ENCODE data around the gene SNN. TPM values are rescaled to one million over a fixed set of nuclear protein-coding genes. Genes with fewer than 3 reads are reported as not detected.
A peak's percentile ranks its signal among the peaks of the same experiment; 100 is the strongest.

The SNN gene
- total RNA-seq, 1 experiment from 2014 or later: 18.8 TPM

DNA sequence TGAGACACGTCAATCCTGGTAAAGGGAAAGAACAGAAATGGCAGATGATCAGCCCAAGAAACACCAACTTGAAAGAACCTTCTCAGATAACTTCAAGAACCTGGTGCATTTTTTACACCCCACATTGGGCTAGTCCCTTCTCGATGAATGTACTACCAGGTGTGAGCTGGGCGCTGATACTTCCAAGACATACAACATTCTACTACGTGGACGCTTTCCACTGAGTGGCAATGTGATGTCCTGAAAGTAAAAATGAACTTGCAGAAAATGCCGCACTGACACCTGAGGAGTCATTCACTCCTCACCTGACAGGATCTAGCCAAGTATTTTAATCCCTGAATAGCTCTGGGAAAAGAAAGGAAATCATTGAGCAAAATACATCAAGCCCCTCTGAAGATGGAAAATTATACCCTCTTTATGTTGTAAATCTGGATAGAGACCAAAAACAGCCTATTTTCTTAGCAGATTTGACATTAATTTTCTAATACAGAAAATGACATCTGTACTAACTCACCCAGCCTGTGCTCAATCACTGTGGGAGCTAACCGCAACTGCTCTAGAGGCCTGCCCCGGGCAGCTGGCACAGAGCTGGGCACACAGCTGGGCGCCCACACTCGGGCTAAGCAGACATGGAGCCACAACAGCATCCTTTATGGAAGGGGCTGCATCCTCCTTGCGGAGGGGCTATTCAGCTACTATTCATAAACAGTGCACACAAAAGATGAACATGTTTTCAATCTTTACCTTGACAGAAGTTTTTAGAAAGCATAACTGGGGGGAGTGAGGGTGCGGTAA lies 16.2 kb downstream of the SNN start:
- peaks cover 85% of the 10 kb centered on the region for H3K36me3 ChIP-seq
- H3K9me3 ChIP-seq: no peaks in the 10 kb centered on the region
- no peaks in the 10 kb centered on the region for H3K27me3 ChIP-seq
- no peak overlapping the region for H3K4me3 ChIP-seq
- no peak for DNase-seq

GRCh38 chr16:11685844-11686618 lies 17.8 kb downstream of the SNN start:
- no peaks in the 10 kb centered on the region for H3K9me3 ChIP-seq
- peaks cover 83% of the 10 kb centered on the region for H3K36me3 ChIP-seq
- H3K27me3 ChIP-seq: no peaks in the 10 kb centered on the region
- no peak overlapping the region for H3K4me3 ChIP-seq
- peak; percentile 41 for DNase-seq

GRCh38 chr16:11686713-11687380 lies 18.6 kb downstream of the SNN start:
- Histone ChIP-seq H3K9me3 (no peaks in the 10 kb centered on the region), H3K4me3 (no peak overlapping the region), H3K36me3 (peaks cover 83% of the 10 kb centered on the region), H3K27me3 (no peaks in the 10 kb centered on the region)
- DNase-seq: no peak

DNA sequence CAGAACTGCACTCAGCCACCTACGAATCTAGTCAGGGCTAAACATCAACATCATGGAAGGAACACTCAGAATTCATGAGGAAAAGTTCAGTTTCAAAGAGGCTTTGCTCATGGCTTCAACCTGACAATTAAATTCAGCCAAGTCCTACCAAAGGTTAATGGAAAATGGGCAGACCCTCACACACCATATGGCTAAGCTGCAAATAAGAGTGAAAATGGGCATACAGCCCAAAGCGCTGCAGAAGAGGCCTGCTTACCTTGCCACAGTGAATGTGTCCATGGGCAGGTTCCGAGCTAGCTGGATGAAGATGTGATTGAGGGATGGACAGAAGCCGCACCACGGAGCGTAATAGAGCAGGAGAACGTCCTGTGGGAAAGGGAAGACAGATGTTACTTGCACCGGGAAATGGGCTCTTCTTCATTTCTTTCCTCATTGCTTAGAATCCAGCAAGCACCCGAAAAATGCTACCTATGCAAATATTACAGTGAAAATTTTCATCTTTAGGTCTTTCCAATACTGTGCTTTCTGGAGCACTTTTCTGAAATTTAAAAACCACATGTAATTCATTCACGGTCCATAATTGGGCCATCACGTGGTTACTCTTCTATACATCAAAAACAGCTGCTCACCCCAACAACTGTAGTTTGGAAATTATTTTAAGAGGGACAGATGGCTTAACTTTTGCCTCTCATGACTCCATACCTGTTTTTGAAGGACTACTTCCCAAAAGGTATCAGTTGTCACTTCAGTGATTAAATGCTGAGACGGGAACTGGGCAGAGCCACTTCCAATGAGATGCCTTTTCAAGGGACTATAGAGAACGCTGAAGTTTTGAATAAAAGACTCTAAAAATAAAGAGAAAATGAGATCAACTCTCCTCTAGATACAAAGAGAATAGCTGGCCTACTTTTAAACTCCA lies 19.6 kb downstream of the SNN start:
- Histone ChIP-seq H3K27me3 (no peaks in the 10 kb centered on the region), H3K36me3 (peaks cover 87% of the 10 kb centered on the region), H3K4me3 (no peak overlapping the region), H3K9me3 (no peaks in the 10 kb centered on the region)
- no peak for DNase-seq

GRCh38 chr16:11688520-11688886 lies 20.2 kb downstream of the SNN start:
- Histone ChIP-seq H3K4me3 (no peak overlapping the region), H3K36me3 (peaks cover 85% of the 10 kb centered on the region), H3K9me3 (no peaks in the 10 kb centered on the region), H3K27me3 (no peaks in the 10 kb centered on the region)
- DNase-seq: no peak

DNA sequence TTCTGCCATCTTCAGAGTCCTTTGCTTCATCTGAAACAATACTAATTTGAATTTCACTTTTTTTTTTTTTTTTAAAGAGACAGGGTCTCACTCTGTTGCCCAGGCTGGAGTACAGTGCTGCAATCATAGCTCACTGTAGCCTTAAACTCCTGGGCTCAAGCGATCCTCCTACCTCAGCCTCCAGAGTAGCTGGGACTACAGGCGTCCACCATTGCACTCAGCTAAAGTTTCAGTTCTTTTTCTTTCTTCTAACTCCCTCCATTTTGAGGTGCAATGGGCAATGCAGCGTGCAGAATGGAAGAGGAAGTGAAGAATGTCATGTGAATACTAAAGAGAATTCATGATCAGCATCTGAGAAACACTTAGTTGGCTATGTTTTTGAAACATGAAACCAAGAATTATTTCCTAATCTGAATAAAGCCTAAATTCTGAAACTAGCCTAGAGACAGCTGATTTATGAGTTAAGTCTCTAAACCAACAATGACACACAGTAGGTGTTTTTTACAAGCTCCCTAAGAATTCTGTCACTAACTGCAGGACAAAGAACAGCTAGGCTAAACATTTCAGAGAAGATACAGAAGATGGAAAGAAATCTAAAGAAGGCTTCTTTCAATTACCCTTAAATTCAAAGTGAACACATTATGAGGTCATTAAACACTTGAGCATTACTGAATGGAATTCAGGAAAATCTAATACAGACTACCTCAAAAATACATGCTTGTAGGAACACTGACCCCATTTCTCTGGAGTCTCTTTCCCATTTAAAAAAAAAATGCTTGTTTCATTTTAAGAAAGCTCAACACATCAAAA lies 21.0 kb downstream of the SNN start:
- peaks cover 83% of the 10 kb centered on the region for H3K36me3 ChIP-seq
- DNase-seq: no peak
- H3K4me3 ChIP-seq: no peak overlapping the region
- H3K27me3 ChIP-seq: no peaks in the 10 kb centered on the region
- no peaks in the 10 kb centered on the region for H3K9me3 ChIP-seq

DNA sequence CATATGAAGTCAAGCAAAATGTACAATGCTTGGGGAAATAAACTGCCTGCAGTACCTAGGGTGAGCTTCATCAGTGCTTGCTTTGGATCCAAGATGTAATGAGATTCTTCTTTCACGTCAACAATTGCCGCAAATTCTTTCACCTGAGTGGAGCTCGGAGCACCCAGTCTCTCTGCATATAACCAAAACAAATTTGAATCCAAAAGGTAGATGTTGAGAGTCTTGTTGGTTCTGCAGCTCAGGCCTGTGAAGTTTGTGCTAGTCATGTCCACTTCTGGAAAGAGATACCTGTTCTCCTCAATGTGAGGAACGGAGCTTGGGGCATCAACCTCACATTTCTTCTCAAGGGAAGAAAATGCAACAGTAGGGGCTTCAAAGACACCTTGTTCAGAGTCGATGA lies 23.0 kb downstream of the SNN start:
- DNase-seq: no peak
- no peak overlapping the region for H3K4me3 ChIP-seq
- H3K9me3 ChIP-seq: no peaks in the 10 kb centered on the region
- H3K36me3 ChIP-seq: peaks cover 83% of the 10 kb centered on the region
- H3K27me3 ChIP-seq: no peaks in the 10 kb centered on the region

GRCh38 chr16:11691771-11692170 lies 23.5 kb downstream of the SNN start:
- Histone ChIP-seq H3K27me3 (no peaks in the 10 kb centered on the region), H3K36me3 (peaks cover 86% of the 10 kb centered on the region), H3K4me3 (no peak overlapping the region), H3K9me3 (no peaks in the 10 kb centered on the region)
- DNase-seq: no peak

GRCh38 chr16:11692171-11692570 lies 23.9 kb downstream of the SNN start:
- peaks cover 86% of the 10 kb centered on the region for H3K36me3 ChIP-seq

GRCh38 chr16:11692651-11693050 lies 24.4 kb downstream of the SNN start:
- no peaks in the 10 kb centered on the region for H3K9me3 ChIP-seq
- no peak for DNase-seq
- peaks cover 86% of the 10 kb centered on the region for H3K36me3 ChIP-seq
- H3K27me3 ChIP-seq: no peaks in the 10 kb centered on the region
- no peak overlapping the region for H3K4me3 ChIP-seq

More at GRCh38 chr16:11692171-11692570, 23.9 kb downstream of the SNN start:
- Histone ChIP-seq H3K9me3 (no peaks in the 10 kb centered on the region), H3K4me3 (no peak overlapping the region), H3K27me3 (no peaks in the 10 kb centered on the region)
- DNase-seq: no peak

DNA sequence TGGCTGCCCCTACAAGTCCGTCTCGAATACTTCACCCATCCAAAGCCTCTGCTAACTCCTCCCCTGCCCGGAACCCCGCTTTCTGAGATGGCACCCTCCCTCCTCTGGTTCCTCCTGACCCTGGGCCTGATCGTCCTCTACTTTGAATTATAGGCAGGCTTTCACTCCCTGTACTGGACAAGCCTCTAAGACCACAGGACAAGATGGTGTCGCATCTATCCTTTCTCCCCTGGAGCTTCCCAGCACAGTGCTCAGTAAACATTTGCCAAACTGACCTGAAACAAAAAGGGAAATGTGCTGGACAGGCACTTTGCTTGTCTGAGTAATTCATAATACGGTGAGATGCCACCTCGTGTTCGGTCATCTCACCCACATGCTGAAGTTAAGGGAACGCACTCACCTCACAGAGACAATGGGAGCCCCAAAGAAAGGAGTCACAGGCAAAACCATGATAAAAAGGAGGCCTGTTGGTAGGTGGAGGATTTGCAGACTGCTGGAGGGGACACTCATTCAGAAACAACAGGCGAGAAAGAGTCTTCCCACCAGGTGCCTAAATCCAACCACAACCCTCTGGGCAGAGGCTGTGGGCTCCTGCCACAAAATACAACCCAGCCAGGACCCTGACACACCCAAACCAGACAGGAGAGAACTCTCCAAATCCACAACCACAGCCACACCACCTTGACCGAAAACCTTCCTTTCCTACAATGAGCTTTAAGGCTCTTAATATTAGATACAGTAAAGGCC lies 28.2 kb downstream of the SNN start:
- no peak for DNase-seq
- no peaks in the 10 kb centered on the region for H3K9me3 ChIP-seq
- H3K36me3 ChIP-seq: peaks cover 81% of the 10 kb centered on the region
- H3K4me3 ChIP-seq: no peak overlapping the region
- no peaks in the 10 kb centered on the region for H3K27me3 ChIP-seq

DNA sequence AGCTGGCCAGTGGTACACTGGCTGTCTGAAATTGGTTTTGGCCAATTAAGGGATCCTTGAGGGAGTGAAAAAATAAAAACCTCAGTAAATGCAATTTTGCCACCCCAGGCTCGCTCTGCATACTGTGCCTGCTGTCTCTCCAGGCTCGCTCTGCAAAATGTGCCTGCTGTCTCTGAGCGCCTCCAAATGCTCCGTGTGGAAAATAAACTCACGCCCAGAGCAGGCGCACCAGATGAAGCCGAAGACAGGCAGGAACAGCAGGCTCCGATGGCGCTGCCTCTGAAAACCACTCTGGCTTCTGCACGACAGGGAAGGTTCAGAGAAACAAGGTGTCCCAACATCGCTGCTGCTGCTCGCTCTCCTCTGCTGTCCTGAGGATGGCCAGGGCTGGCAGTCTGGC lies 29.1 kb downstream of the SNN start:
- peaks cover 79% of the 10 kb centered on the region for H3K36me3 ChIP-seq
- no peaks in the 10 kb centered on the region for H3K27me3 ChIP-seq
- DNase-seq: no peak
- H3K4me3 ChIP-seq: no peak overlapping the region
- H3K9me3 ChIP-seq: no peaks in the 10 kb centered on the region

GRCh38 chr16:11698271-11698689 lies 30.0 kb downstream of the SNN start:
- no peak overlapping the region for H3K4me3 ChIP-seq
- H3K9me3 ChIP-seq: no peaks in the 10 kb centered on the region
- H3K36me3 ChIP-seq: peaks cover 74% of the 10 kb centered on the region
- DNase-seq: no peak
- no peaks in the 10 kb centered on the region for H3K27me3 ChIP-seq

DNA sequence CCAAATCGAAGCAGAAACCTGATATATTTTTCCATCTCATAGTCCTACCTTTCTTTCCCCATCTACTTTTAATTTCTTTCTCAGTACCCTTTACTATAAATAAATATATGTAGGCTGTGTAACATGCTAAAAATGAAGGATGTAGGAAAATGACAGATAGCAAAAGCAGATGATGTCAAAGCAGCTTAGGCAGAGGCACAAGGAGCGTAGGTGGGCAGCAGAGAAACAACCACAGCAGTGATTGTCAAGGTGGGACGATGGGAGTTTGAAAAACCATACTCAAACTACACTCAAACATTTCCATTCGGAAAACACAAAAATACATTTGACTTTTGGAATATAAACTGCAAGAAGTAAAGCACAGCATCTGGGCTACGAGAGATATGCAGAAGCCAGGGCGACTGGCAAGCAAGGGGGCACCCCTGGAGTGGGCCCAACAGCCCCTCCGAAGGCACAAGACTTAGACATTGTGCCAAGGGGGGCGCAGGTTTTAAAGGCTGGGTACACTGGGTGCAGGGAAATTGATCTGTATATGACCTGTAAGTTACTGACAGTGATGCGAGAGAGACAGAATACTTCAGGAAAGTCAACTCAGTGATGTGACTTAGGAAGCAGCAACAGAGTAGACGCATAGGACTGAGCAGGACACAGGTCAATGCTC lies 31.1 kb downstream of the SNN start:
- H3K36me3 ChIP-seq: peaks cover 80% of the 10 kb centered on the region
- no peaks in the 10 kb centered on the region for H3K27me3 ChIP-seq
- no peak overlapping the region for H3K4me3 ChIP-seq
- no peak for DNase-seq
- no peaks in the 10 kb centered on the region for H3K9me3 ChIP-seq

Measured in MG63 (cell line).